ENCODE results near the gene NUCKS1. TPM values are rescaled to one million over a fixed set of nuclear protein-coding genes. Genes with fewer than 3 reads are reported as not detected.

Gene NUCKS1
- total RNA-seq, 1 experiment from 2014 or later, result 401 TPM

DNA sequence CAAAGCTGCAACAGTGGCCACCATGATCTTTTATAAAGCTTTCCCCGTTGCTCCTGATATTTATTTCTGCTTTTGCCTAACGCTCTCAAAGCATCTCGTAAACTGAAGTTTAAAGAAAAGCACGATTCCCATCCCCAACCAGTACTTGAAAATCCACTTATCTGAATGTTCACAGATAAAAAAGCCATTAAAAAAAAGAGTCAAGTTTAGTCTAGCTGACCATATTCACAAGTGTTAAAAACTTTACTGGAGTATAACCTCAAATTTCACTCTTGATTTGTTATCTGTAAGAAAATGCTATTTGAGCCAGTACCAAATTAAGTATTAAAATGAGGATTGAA, 35.1 kb downstream of the NUCKS1 start:
- Mint-ChIP-seq H3K9me3 (no peaks in the 10 kb centered on the region), H3K27ac (peak overlapping the region; percentile 58), H3K36me3 (peaks cover 31% of the 10 kb centered on the region), H3K4me1 (peaks cover 41% of the 10 kb centered on the region), H3K27me3 (ENCODE audit: low read depth) (no peaks in the 10 kb centered on the region), H3K4me3 (no peak overlapping the region)
- ATAC-seq (no peak), DNase-seq (ENCODE audit: low spot score) (no peak)
- POLR2A ChIA-PET, result interaction anchor here (1.0 kb wide), 1 partner anchor 34 kb away, joined by 3 read pairs; no protein-coding TSS in a partner anchor
- CTCF ChIA-PET, result interaction anchor here (0.8 to 11.9 kb wide), 5 partner anchors 11 to 123 kb away, joined by 3 to 468 read pairs (median 4); partner anchors contain the start of gene ELK4
- TF ChIP-seq CDX4 (CRISPR knock-in tag; IDR thresholded peaks at IDR 0.05; ENCODE audit: borderline replicate concordance), result no peak
- no peak for TF ChIP-seq ZNF263 (CRISPR knock-in tag; IDR thresholded peaks at IDR 0.05; ENCODE audit: low read depth)
- TF ChIP-seq FOXJ3 (CRISPR knock-in tag; IDR thresholded peaks at IDR 0.05; ENCODE audit: borderline replicate concordance), result no peak
- TF ChIP-seq, protein P1, sequence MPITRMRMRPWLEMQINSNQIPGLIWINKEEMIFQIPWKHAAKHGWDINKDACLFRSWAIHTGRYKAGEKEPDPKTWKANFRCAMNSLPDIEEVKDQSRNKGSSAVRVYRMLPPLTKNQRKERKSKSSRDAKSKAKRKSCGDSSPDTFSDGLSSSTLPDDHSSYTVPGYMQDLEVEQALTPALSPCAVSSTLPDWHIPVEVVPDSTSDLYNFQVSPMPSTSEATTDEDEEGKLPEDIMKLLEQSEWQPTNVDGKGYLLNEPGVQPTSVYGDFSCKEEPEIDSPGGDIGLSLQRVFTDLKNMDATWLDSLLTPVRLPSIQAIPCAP (CRISPR knock-in tag; IDR thresholded peaks at IDR 0.05), result no peak
- no peak for TF ChIP-seq E2F1 (CRISPR knock-in tag; IDR thresholded peaks at IDR 0.05)
- no peak for TF ChIP-seq MXD4 (CRISPR knock-in tag; IDR thresholded peaks at IDR 0.05; ENCODE audit: borderline replicate concordance)
- no peak for TF ChIP-seq NR3C1 (CRISPR knock-in tag; conservative IDR thresholded peaks at IDR 0.05; ENCODE audit: low read depth)
- TF ChIP-seq EMX1 (CRISPR knock-in tag; IDR thresholded peaks at IDR 0.05), result no peak
- TF ChIP-seq AFF4 (CRISPR knock-in tag; IDR thresholded peaks at IDR 0.05; ENCODE audit: borderline replicate concordance), result no peak
- TF ChIP-seq, protein P2, sequence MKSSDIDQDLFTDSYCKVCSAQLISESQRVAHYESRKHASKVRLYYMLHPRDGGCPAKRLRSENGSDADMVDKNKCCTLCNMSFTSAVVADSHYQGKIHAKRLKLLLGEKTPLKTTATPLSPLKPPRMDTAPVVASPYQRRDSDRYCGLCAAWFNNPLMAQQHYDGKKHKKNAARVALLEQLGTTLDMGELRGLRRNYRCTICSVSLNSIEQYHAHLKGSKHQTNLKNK (CRISPR knock-in tag; IDR thresholded peaks at IDR 0.05), result no peak
- no peak for TF ChIP-seq ZNF416 (CRISPR knock-in tag; IDR thresholded peaks at IDR 0.05)
- TF ChIP-seq RORB (CRISPR knock-in tag; IDR thresholded peaks at IDR 0.05), result no peak
- TF ChIP-seq ZNF671 (CRISPR knock-in tag; IDR thresholded peaks at IDR 0.05), result no peak
- TF ChIP-seq ERG (CRISPR knock-in tag; IDR thresholded peaks at IDR 0.05), result no peak
- no peak for TF ChIP-seq CREM (CRISPR knock-in tag; IDR thresholded peaks at IDR 0.05)
- no peak for TF ChIP-seq SMAD4 (CRISPR knock-in tag; IDR thresholded peaks at IDR 0.05)
- TF ChIP-seq SOX15 (CRISPR knock-in tag; IDR thresholded peaks at IDR 0.05), result no peak
- TF ChIP-seq TEAD1 (CRISPR knock-in tag; IDR thresholded peaks at IDR 0.05), result no peak
- TF ChIP-seq CREB1 (CRISPR knock-in tag; IDR thresholded peaks at IDR 0.05), result no peak
